HepG2 (cell line): ENCODE data around the gene STARD13. TPM values are rescaled to one million over a fixed set of nuclear protein-coding genes. Genes with fewer than 3 reads are reported as not detected.

Experiments used
- CAMTA2 ChIP-seq: sonication (generic); formaldehyde crosslinking; IDR thresholded peaks from 2 replicates; pipeline ENCODE4 v1.4.0; 2020; ENCODE audit warnings: mild to moderate bottlenecking, missing genetic modification reagents, borderline replicate concordance
- CREB1 ChIP-seq, 2 experiments: fragments of 450-650 bp in 1 of 2; IDR thresholded peaks; 2 replicates each; pipeline ENCODE4 v1.6.1; 2016 to 2017; ENCODE audit warnings: control low read depth in 1 of 2, mild to moderate bottlenecking in 1 of 2, missing compliant biosample characterization in 1 of 2, missing genetic modification characterization in 1 of 2
- HMG20B ChIP-seq: conservative IDR thresholded peaks from 2 replicates; pipeline ENCODE4 v1.6.1; 2016; ENCODE audit warnings: missing genetic modification reagents, missing compliant biosample characterization
- KDM2A ChIP-seq: sonication (generic); formaldehyde crosslinking; IDR thresholded peaks from 2 replicates; pipeline ENCODE4 v1.4.0; 2020; ENCODE audit warnings: low read depth, missing genetic modification reagents, borderline replicate concordance
- MXD1 ChIP-seq: sonication (generic); formaldehyde crosslinking; IDR thresholded peaks from 2 replicates; pipeline ENCODE4 v1.4.0; 2020; ENCODE audit warnings: mild to moderate bottlenecking, missing genetic modification reagents
- NAIF1 ChIP-seq: sonication (generic); formaldehyde crosslinking; IDR thresholded peaks from 2 replicates; pipeline ENCODE4 v1.5.0; 2020; ENCODE audit warnings: mild to moderate bottlenecking, missing genetic modification reagents, borderline replicate concordance
- PLSCR1 ChIP-seq: sonication (generic); formaldehyde crosslinking; IDR thresholded peaks from 2 replicates; pipeline ENCODE4 v1.5.0; 2020; ENCODE audit warnings: missing genetic modification reagents, mild to moderate bottlenecking, borderline replicate concordance
- RAD21 ChIP-seq: fragments of 450-650 bp; formaldehyde crosslinking; IDR thresholded peaks from 2 replicates; pipeline ENCODE4 v1.5.0; 2020; ENCODE audit warnings: mild to moderate bottlenecking
- TFDP1 ChIP-seq: IDR thresholded peaks from 2 replicates; pipeline ENCODE4 v1.6.1; 2016; ENCODE audit warnings: missing compliant biosample characterization, missing genetic modification reagents, borderline replicate concordance
- THAP11 ChIP-seq: IDR thresholded peaks from 2 replicates; pipeline ENCODE4 v1.6.1; 2016; ENCODE audit warnings: missing biosample characterization, missing genetic modification reagents
- THAP8 ChIP-seq: sonication (generic); formaldehyde crosslinking; IDR thresholded peaks from 2 replicates; pipeline ENCODE4 v1.5.1; 2020; ENCODE audit warnings: missing genetic modification reagents, mild to moderate bottlenecking, borderline replicate concordance
- TMF1 ChIP-seq: sonication (generic); formaldehyde crosslinking; IDR thresholded peaks from 2 replicates; pipeline ENCODE4 v1.8.1; 2022; ENCODE audit warnings: low read depth, missing genetic modification reagents
- ZEB1 ChIP-seq: IDR thresholded peaks from 2 replicates; pipeline ENCODE4 v1.6.1; 2012; ENCODE audit warnings: mild to moderate bottlenecking, low read depth, inconsistent platforms; ENCODE audit not compliant: insufficient replicate concordance
- ZGPAT ChIP-seq: IDR thresholded peaks from 2 replicates; pipeline ENCODE4 v1.6.1; 2016; ENCODE audit warnings: mild to moderate bottlenecking
- ZNF142 ChIP-seq: sonication (generic); formaldehyde crosslinking; IDR thresholded peaks from 2 replicates; pipeline ENCODE4 v1.4.0; 2020; ENCODE audit warnings: missing genetic modification reagents
- ZNF3 ChIP-seq: IDR thresholded peaks from 2 replicates; pipeline ENCODE4 v1.7.0; 2017; ENCODE audit warnings: inconsistent platforms
- ZNF792 ChIP-seq: IDR thresholded peaks from 2 replicates; pipeline ENCODE4 v1.6.1; 2016
- polyA plus RNA-seq, 8 experiments: library from polyadenylated mRNA; depleted of rRNA in 3 of 8; stranded (reverse) in 7 of 8; unstranded in 1 of 8; fragments of >200 nt; fragmentation: Illumina TruSeq in 4 of 8; extraction: Trizol in 4 of 8; gene quantifications; 2 replicates each; pipeline versions ENCODE4 v1.2.1 to v1.2.3, GENCODE V29; 2011 to 2016; ENCODE audit warnings: low read depth in 4 of 8, missing spikeins in 1 of 8, mixed read lengths in 1 of 8; ENCODE audit not compliant: insufficient read depth in 1 of 8
- total RNA-seq, 5 experiments: library from RNA; depleted of rRNA; stranded (reverse); fragments of >200 nt; fragmentation: Illumina TruSeq; extraction: Trizol; gene quantifications; 2 replicates each; pipeline ENCODE4 v1.2.3, GENCODE V29; 2016; ENCODE audit warnings: low read depth in 1 of 5

The STARD13 gene
- total and polyA plus RNA-seq, 2 of the 13 experiments (the other 11 are each of a cell fraction or from before 2014, with no cell fraction given), result 12.8 to 14.3 TPM

- TF ChIP-seq ZGPAT (CRISPR knock-in tag), result 0 out of 2 replicates have a peak, but pooled peaks have one; percentile 4
- no peak for TF ChIP-seq ZNF3 (CRISPR knock-in tag)
- peak; percentile 44; the same call in 1 of the 2 replicates for TF ChIP-seq HMG20B (CRISPR knock-in tag)
- peak; percentile 80 for TF ChIP-seq RAD21
- no peak for TF ChIP-seq TMF1 (CRISPR knock-in tag)
- no peak; the same call in 1 of the 2 replicates for TF ChIP-seq NAIF1
- no peak for TF ChIP-seq CREB1 (IDR thresholded peaks at IDR 0.05)
- no peak for TF ChIP-seq CREB1 (CRISPR knock-in tag; IDR thresholded peaks at IDR 0.05)
- TF ChIP-seq ZNF142 (CRISPR knock-in tag), result 0 out of 2 replicates have a peak, but pooled peaks have one; percentile 22
- no peak for TF ChIP-seq ZEB1
- TF ChIP-seq PLSCR1 (CRISPR knock-in tag), result no peak
- no peak for TF ChIP-seq THAP11
- no peak for TF ChIP-seq THAP8
- TF ChIP-seq CAMTA2 (CRISPR knock-in tag), result no peak
- TF ChIP-seq MXD1, result no peak
- TF ChIP-seq ZNF792 (CRISPR knock-in tag), result 0 out of 2 replicates have a peak, but pooled peaks have one; percentile 23
- TF ChIP-seq KDM2A, result no peak
- TF ChIP-seq TFDP1 (CRISPR knock-in tag), result no peak
Measured at GRCh38 chr13:33228648-33229445, 56.7 kb downstream of the STARD13 start (continued).
